ENCODE data around the gene HHIPL1.

The HHIPL1 gene

DNA sequence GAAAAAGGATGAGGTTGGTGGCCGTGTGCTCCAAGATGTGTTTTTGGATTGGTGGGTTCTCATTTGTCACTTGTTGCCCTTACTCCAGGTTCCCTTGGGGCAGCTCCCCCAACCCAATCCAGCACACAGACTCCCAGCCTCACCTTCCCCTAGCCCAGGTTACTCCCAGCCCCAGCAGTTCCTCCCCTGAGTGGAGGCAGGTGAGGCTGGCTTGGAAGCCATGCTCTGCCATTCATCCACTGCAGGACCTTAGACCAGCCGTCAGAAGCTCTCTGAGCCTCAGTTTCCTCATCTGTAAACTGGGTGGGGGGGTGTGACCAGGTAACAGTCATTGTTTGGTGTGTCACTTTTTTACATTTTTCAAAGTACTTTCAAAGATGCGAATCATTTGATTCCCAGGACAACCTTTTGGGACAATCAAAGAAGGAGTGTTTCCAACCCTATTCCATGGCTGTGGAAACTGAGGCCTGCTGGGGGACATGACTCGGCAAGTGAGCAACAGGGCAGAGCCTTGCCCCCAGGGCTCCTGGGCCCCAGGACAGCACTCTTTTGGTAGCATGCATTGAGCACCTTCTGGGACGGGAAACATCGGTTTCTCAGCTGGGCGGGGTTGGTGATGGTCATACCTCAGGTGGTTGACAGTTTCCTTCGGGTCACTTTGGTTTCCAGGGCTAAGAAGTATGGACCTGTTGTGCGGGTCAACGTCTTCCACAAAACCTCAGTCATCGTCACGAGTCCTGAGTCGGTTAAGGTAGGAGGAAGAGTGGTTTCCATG, 46.4 kb downstream of the HHIPL1 start:
- Mint-ChIP-seq H3K9me3 (no peaks in the 10 kb centered on the region), H3K4me3 (no peak overlapping the region), H3K36me3 (peaks cover 8% of the 10 kb centered on the region), H3K4me1 (peaks cover 17% of the 10 kb centered on the region), H3K27ac (no peak overlapping the region)
- DNase-seq (ENCODE audit: low spot score in 2 of 2) (peak in 1 of 2 donors; percentile 36), ATAC-seq (no peak)

DNA sequence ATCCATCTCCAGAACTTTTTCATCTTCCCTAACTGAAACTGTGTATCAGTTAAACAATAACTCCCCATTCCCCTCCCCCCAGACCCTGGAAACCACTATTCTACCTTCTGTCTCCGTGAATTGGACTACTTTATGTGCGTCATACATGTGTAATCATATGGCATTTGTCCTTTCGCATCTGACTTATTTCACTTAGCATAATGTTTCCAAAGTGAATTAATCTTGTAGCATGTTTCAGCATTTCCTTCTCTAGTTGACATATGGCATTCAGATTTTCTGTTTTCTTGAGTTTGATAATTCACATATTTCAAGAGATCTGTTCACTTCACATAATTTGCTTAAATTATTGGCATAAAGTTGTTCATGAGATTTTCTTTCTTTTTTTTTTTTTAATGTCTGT, 49.0 kb downstream of the HHIPL1 start:
- H3K27ac Mint-ChIP-seq: no peak overlapping the region
- peaks cover 3% of the 10 kb centered on the region for H3K4me1 Mint-ChIP-seq
- H3K36me3 Mint-ChIP-seq: peaks cover 2% of the 10 kb centered on the region
- H3K4me3 Mint-ChIP-seq: no peak overlapping the region
- no peaks in the 10 kb centered on the region for H3K9me3 Mint-ChIP-seq
- peak in 1 of 2 donors; percentile 26 for DNase-seq (ENCODE audit: low spot score in 2 of 2)
- no peak for ATAC-seq

DNA sequence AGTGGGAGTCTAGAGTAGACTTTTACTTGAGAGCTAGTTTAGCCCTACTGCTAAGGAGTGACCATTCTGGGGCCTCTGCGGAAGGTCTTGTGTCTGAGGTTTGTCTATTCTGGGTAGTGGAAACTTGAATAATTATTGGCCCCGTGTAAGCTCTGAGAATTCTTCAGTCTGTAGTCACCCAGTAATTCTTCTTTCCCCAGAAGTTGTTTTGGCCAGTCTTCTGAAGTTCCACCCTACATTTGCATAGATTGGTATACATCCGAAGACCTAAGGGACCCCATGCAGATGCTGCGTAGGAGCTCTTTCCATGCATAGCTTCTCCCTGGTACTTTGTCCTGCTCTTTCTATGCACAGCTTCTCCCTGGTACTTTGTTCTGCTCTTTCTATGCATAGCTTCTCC, 52.0 kb downstream of the HHIPL1 start:
- Mint-ChIP-seq H3K36me3 (no peaks in the 10 kb centered on the region), H3K4me1 (peaks cover 13% of the 10 kb centered on the region), H3K4me3 (no peak overlapping the region), H3K27ac (no peak overlapping the region), H3K9me3 (peaks cover under 1% of the 10 kb centered on the region)
- DNase-seq (ENCODE audit: low spot score in 2 of 2) (peak in 1 of 2 donors; percentile 10), ATAC-seq (no peak)

DNA sequence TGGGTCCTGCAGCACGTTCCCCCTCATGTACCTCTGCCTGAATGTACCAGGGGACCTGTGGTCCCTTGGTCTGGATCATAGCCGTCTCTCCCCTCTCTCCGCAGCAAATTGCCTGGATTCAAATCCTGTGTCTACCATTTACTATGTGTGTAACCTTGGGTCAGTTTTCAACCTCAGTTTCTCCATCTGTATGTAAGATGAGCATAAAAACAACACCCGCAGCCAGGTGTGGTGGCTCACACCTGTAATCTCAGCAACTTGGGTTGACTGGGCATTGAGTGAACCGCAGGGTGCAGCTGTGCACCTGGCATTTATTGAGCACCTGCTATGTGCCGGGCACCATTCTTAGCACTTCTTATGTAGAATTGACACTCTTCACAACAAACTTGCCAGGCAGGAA, 53.3 kb downstream of the HHIPL1 start:
- no peaks in the 10 kb centered on the region for H3K36me3 Mint-ChIP-seq
- no peak overlapping the region for H3K27ac Mint-ChIP-seq
- H3K4me1 Mint-ChIP-seq: peaks cover 13% of the 10 kb centered on the region
- no peak overlapping the region for H3K4me3 Mint-ChIP-seq
- H3K9me3 Mint-ChIP-seq: peaks cover 9% of the 10 kb centered on the region
- DNase-seq (ENCODE audit: low spot score in 2 of 2) (peak in 1 of 2 donors; percentile 34), ATAC-seq (no peak)

DNA sequence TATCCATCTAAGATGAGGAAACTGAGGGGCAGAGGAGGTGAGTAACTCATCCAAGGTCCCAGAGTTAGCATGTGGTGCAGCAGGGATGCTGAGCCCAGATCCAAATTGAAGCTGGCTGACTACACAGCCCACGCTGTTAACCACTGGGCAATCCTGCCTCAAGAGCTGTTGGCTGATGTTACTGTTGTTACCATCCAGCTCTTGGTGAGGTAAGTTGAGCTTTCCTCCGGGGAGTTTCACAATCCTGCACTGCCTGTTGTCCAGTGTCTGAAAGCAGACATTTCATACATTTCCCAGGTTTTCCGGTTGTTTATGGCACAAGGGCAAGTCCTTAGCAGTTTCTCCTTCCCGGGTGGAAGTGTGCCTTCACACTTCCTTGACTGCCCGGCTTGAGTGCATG, 53.7 kb downstream of the HHIPL1 start:
- DNase-seq (ENCODE audit: low spot score in 2 of 2) (peak in 1 of 2 donors; percentile 36), ATAC-seq (no peak)
- Mint-ChIP-seq H3K27ac (no peak overlapping the region), H3K4me3 (no peak overlapping the region), H3K4me1 (peaks cover 13% of the 10 kb centered on the region), H3K9me3 (peaks cover 13% of the 10 kb centered on the region), H3K36me3 (no peaks in the 10 kb centered on the region)

GRCh38 chr14:99699085-99699760, 54.3 kb downstream of the HHIPL1 start:
- peaks cover 14% of the 10 kb centered on the region for H3K9me3 Mint-ChIP-seq
- H3K27ac Mint-ChIP-seq: no peak overlapping the region
- ATAC-seq: no peak
- H3K36me3 Mint-ChIP-seq: no peaks in the 10 kb centered on the region
- peak in 1 of 2 donors; percentile 37 for DNase-seq (ENCODE audit: low spot score in 2 of 2)
- H3K4me1 Mint-ChIP-seq: peaks cover 13% of the 10 kb centered on the region
- H3K4me3 Mint-ChIP-seq: no peak overlapping the region

GRCh38 chr14:99699861-99700260, 54.9 kb downstream of the HHIPL1 start:
- ATAC-seq (no peak), DNase-seq (ENCODE audit: low spot score in 2 of 2) (peak in 1 of 2 donors; percentile 4)
- peak overlapping the region; percentile 75 for H3K27ac Mint-ChIP-seq
- peaks cover 13% of the 10 kb centered on the region for H3K4me1 Mint-ChIP-seq
- H3K36me3 Mint-ChIP-seq: no peaks in the 10 kb centered on the region
- peaks cover 17% of the 10 kb centered on the region for H3K9me3 Mint-ChIP-seq
- H3K4me3 Mint-ChIP-seq: no peak overlapping the region

- Mint-ChIP-seq H3K36me3 (no peaks in the 10 kb centered on the region), H3K27ac (peak overlapping the region; percentile 75), H3K4me1 (peaks cover 13% of the 10 kb centered on the region), H3K9me3 (peaks cover 17% of the 10 kb centered on the region), H3K4me3 (no peak overlapping the region)
- ATAC-seq (no peak), DNase-seq (ENCODE audit: low spot score in 2 of 2) (no peak)
Observed at GRCh38 chr14:99700379-99700778, 55.5 kb downstream of the HHIPL1 start.

DNA sequence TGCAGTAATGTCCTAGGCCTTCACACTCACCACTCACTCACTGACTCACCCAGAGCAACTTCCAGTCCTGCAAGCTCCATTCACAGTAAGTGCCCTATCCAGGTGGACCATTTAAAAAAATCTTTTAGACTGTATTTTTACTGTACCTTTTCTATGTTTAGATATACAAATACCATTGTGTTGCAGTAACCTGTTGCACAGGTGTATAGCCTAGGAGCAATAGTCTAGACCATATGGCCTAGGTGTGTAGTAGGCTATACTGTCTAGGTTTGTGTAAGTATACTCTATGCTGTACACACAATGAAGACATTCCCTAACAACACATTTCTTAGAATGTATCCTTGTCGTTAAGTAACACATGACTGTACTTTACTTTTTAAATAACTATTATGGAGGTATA, 56.3 kb downstream of the HHIPL1 start:
- Mint-ChIP-seq H3K27ac (no peak overlapping the region), H3K9me3 (peaks cover 17% of the 10 kb centered on the region), H3K4me1 (peaks cover 13% of the 10 kb centered on the region), H3K4me3 (no peak overlapping the region), H3K36me3 (no peaks in the 10 kb centered on the region)
- ATAC-seq: no peak
- peak in 1 of 2 donors; percentile 15 for DNase-seq (ENCODE audit: low spot score in 2 of 2)

- H3K36me3 Mint-ChIP-seq: no peaks in the 10 kb centered on the region
- H3K27ac Mint-ChIP-seq: no peak overlapping the region
- ATAC-seq (no peak), DNase-seq (ENCODE audit: low spot score in 2 of 2) (no peak)
- H3K4me1 Mint-ChIP-seq: peaks cover 13% of the 10 kb centered on the region
- H3K9me3 Mint-ChIP-seq: peaks cover 17% of the 10 kb centered on the region
- H3K4me3 Mint-ChIP-seq: no peak overlapping the region
Observed at GRCh38 chr14:99702115-99702514, 57.2 kb downstream of the HHIPL1 start.

GRCh38 chr14:99703381-99703780, 58.5 kb downstream of the HHIPL1 start:
- DNase-seq (ENCODE audit: low spot score in 2 of 2) (no peak), ATAC-seq (no peak)
- no peak overlapping the region for H3K27ac Mint-ChIP-seq
- H3K36me3 Mint-ChIP-seq: no peaks in the 10 kb centered on the region
- H3K9me3 Mint-ChIP-seq: peaks cover 17% of the 10 kb centered on the region
- peaks cover 13% of the 10 kb centered on the region for H3K4me1 Mint-ChIP-seq
- H3K4me3 Mint-ChIP-seq: no peak overlapping the region

DNA sequence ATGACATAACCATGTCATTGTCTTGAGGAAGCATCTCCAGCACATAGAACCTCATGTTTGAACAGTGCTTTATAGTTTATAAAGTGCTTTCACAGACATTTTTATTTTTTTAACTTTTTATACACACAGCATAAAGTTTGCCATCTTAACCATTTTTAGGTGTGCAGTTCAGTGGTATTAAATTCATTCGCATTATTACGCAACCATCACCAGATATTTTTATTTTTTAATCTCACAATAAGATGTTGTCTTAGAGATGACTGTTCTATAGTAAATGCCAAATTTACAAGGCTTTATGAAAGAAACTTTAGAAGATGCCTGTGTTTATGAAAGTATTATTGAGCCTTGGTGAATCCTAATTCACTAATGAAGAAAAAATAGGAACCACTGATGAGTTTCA, 59.1 kb downstream of the HHIPL1 start:
- H3K9me3 Mint-ChIP-seq: peaks cover 17% of the 10 kb centered on the region
- H3K36me3 Mint-ChIP-seq: no peaks in the 10 kb centered on the region
- no peak overlapping the region for H3K27ac Mint-ChIP-seq
- DNase-seq (ENCODE audit: low spot score in 2 of 2): no peak
- H3K4me3 Mint-ChIP-seq: no peak overlapping the region
- peaks cover 11% of the 10 kb centered on the region for H3K4me1 Mint-ChIP-seq
- ATAC-seq: no peak

DNA sequence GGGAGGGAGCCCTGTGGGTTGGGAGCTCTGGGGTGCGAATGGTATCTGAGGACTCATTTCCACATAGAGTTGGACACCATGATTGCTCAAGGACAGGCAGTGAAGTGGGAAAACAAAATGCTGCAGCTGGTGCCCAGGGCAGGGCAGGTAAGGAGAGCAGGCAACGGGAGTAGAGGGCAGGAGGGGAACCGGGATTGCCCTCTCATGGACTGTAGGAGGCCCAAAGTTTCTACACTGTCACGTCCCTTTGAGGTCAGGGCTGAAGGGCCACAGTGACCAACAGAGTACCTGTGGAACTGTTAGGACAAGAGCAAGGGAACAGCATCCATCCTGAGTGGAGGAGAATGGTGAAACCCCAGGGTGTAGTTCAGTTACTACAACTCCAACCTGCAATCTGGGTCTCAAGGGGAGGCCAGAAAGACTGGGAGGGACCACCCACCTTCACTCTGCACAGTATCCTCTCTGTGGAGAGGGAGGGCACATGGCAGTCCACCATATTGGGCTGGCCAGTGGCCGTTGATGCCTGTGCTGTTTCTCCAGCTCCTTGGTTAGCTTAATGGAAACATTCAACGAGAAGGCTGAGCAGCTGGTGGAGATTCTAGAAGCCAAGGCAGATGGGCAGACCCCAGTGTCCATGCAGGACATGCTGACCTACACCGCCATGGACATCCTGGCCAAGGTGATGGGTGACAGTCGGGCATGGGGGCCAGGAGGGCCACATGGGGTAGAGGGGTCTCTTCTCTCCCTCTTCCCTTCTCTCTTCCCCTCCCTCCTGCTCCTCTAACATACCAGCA, 61.4 kb downstream of the HHIPL1 start:
- peak in 1 of 2 donors; percentile 30 for DNase-seq (ENCODE audit: low spot score in 2 of 2)
- Mint-ChIP-seq H3K4me3 (no peak overlapping the region), H3K27ac (no peak overlapping the region), H3K4me1 (no peaks in the 10 kb centered on the region), H3K9me3 (peaks cover 17% of the 10 kb centered on the region), H3K36me3 (no peaks in the 10 kb centered on the region)
- no peak for ATAC-seq

DNA sequence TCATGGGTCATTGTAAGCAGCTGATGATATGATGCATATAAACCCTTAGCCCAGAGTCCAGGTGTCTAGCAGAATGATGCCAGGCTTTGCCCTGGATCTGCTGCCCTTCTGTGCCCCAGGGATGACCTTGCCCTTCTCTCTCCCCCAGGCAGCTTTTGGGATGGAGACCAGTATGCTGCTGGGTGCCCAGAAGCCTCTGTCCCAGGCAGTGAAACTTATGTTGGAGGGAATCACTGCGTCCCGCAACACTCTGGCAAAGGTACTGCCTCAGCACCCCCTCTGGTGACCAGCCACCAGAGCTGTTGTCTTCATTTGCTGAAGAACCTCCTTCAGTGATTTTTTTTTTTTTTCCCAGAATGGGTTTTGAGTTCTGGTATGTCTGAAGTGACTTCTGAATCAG, 62.5 kb downstream of the HHIPL1 start:
- H3K4me1 Mint-ChIP-seq: no peaks in the 10 kb centered on the region
- H3K36me3 Mint-ChIP-seq: no peaks in the 10 kb centered on the region
- H3K9me3 Mint-ChIP-seq: peaks cover 13% of the 10 kb centered on the region
- H3K4me3 Mint-ChIP-seq: no peak overlapping the region
- ATAC-seq: no peak
- H3K27ac Mint-ChIP-seq: no peak overlapping the region
- no peak for DNase-seq (ENCODE audit: low spot score in 2 of 2)

GRCh38 chr14:99707921-99708320, 63.0 kb downstream of the HHIPL1 start:
- H3K36me3 Mint-ChIP-seq: no peaks in the 10 kb centered on the region
- no peak for ATAC-seq
- no peak overlapping the region for H3K4me3 Mint-ChIP-seq
- H3K4me1 Mint-ChIP-seq: no peaks in the 10 kb centered on the region
- no peak overlapping the region for H3K27ac Mint-ChIP-seq
- peaks cover 11% of the 10 kb centered on the region for H3K9me3 Mint-ChIP-seq
- peak in 1 of 2 donors; percentile 7 for DNase-seq (ENCODE audit: low spot score in 2 of 2)

All from stimulated activated effector memory CD8-positive, alpha-beta T cell treated with anti-CD3 and anti-CD28 coated beads, Interleukin-12 subunit alpha, Interleukin-12 subunit beta, amount 100 ng/mL, for 72 hours (primary cell).